ENCODE data around the gene DEGS2.

Gene DEGS2

GRCh38 chr14:100132161-100132902 is 27.1 kb downstream of the DEGS2 start:
- no peak for DNase-seq
- ATAC-seq, result no peak

GRCh38 chr14:100131181-100131580 is 28.3 kb downstream of the DEGS2 start:
- DNase-seq (no peak), ATAC-seq (no peak)

GRCh38 chr14:100130521-100130920 is 28.9 kb downstream of the DEGS2 start:
- ATAC-seq (no peak), DNase-seq (no peak)

- DNase-seq (no peak), ATAC-seq (no peak)
These were observed 30.3 kb downstream of the DEGS2 start for GRCh38 chr14:100129161-100129589.

- DNase-seq (no peak), ATAC-seq (no peak)
These were observed 30.8 kb downstream of the DEGS2 start for GRCh38 chr14:100128688-100129087.

GRCh38 chr14:100127853-100128455 is 31.5 kb downstream of the DEGS2 start:
- DNase-seq (no peak), ATAC-seq (no peak)

- DNase-seq (no peak), ATAC-seq (no peak)
These were observed 33.0 kb downstream of the DEGS2 start for GRCh38 chr14:100126401-100126800.

- DNase-seq, result no peak
- ATAC-seq, result no peak
These were observed 34.8 kb downstream of the DEGS2 start for GRCh38 chr14:100124551-100125088.

GRCh38 chr14:100123618-100124017 is 35.8 kb downstream of the DEGS2 start:
- ATAC-seq, result no peak
- no peak for DNase-seq

- ATAC-seq (no peak), DNase-seq (no peak)
These were observed 36.8 kb downstream of the DEGS2 start for GRCh38 chr14:100122481-100123223.

GRCh38 chr14:100121643-100122480 is 37.6 kb downstream of the DEGS2 start:
- ATAC-seq (no peak), DNase-seq (no peak)

- DNase-seq (no peak), ATAC-seq (no peak)
These were observed 38.7 kb downstream of the DEGS2 start for GRCh38 chr14:100120522-100121269.

- no peak for ATAC-seq
- no peak for DNase-seq
These were observed 40.2 kb downstream of the DEGS2 start for GRCh38 chr14:100119251-100119650.

GRCh38 chr14:100118396-100119011 is 40.9 kb downstream of the DEGS2 start:
- DNase-seq (no peak), ATAC-seq (peak; percentile 52)

- ATAC-seq, result no peak
- no peak for DNase-seq
These were observed 41.6 kb downstream of the DEGS2 start for GRCh38 chr14:100117633-100118395.

- DNase-seq, result no peak
- ATAC-seq, result no peak
These were observed 42.4 kb downstream of the DEGS2 start for GRCh38 chr14:100117026-100117425.

- DNase-seq (no peak), ATAC-seq (no peak)
These were observed 43.3 kb downstream of the DEGS2 start for GRCh38 chr14:100116134-100116533.

GRCh38 chr14:100115726-100116125 is 43.7 kb downstream of the DEGS2 start:
- ATAC-seq (no peak), DNase-seq (no peak)

GRCh38 chr14:100115236-100115635 is 44.2 kb downstream of the DEGS2 start:
- DNase-seq (no peak), ATAC-seq (no peak)

All from stimulated activated naive CD8-positive, alpha-beta T cell treated with anti-CD3 and anti-CD28 coated beads, Interleukin-15, Interleukin-2, amounts not matched to agents 100 U/mL and 50 U/mL, for 24 hours (primary cell).